ENCODE measurements around the gene ELF4. TPM values are rescaled to one million over a fixed set of nuclear protein-coding genes. Genes with fewer than 3 reads are reported as not detected.

ELF4 gene
- total and polyA plus RNA-seq, 10 of the 15 experiments (the other 5 are each of a cell fraction or from before 2014, with no cell fraction given), result 4.0 to 36.7 (median 22.6) TPM

DNA sequence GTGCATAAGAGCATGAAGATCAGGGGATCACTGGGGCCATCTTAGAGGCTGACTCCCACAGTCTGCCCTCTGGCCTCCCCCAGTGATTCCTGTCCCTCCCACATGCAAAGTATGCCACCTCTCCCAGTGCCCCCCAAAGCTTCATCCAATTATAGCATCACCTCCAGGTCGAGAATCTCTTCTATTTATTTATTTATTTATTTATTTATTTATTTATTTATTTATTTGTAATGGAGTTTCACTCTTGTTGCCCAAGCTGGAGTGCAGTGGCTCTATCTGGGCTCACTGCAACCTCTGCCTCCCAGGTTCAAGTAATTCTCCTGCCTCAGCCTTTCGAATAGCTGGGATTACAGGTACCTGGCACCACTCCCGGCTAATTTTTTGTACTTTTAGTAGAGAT, 77.7 kb downstream of the ELF4 start (continued):
- TF ChIP-seq, protein P1, sequence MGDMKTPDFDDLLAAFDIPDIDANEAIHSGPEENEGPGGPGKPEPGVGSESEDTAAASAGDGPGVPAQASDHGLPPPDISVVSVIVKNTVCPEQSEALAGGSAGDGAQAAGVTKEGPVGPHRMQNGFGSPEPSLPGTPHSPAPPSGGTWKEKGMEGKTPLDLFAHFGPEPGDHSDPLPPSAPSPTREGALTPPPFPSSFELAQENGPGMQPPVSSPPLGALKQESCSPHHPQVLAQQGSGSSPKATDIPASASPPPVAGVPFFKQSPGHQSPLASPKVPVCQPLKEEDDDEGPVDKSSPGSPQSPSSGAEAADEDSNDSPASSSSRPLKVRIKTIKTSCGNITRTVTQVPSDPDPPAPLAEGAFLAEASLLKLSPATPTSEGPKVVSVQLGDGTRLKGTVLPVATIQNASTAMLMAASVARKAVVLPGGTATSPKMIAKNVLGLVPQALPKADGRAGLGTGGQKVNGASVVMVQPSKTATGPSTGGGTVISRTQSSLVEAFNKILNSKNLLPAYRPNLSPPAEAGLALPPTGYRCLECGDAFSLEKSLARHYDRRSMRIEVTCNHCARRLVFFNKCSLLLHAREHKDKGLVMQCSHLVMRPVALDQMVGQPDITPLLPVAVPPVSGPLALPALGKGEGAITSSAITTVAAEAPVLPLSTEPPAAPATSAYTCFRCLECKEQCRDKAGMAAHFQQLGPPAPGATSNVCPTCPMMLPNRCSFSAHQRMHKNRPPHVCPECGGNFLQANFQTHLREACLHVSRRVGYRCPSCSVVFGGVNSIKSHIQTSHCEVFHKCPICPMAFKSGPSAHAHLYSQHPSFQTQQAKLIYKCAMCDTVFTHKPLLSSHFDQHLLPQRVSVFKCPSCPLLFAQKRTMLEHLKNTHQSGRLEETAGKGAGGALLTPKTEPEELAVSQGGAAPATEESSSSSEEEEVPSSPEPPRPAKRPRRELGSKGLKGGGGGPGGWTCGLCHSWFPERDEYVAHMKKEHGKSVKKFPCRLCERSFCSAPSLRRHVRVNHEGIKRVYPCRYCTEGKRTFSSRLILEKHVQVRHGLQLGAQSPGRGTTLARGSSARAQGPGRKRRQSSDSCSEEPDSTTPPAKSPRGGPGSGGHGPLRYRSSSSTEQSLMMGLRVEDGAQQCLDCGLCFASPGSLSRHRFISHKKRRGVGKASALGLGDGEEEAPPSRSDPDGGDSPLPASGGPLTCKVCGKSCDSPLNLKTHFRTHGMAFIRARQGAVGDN (IDR thresholded peaks at IDR 0.05), result no peak
- TF ChIP-seq MEF2A (IDR thresholded peaks at IDR 0.05; ENCODE audit: insufficient read depth, low read depth, low read length) (no peak), ZZZ3 (IDR thresholded peaks at IDR 0.05; ENCODE audit: control insufficient read depth, insufficient read length, low read depth) (no peak), TAF1 (IDR thresholded peaks at IDR 0.05; ENCODE audit: borderline replicate concordance, low read depth, low read length) (no peak), ESRRA (IDR thresholded peaks at IDR 0.05; ENCODE audit: low read length) (no peak), RUNX3 (IDR thresholded peaks at IDR 0.05; ENCODE audit: low read length) (no peak), HDAC6 (IDR thresholded peaks at IDR 0.05; ENCODE audit: unreplicated experiment) (no peak)

DNA sequence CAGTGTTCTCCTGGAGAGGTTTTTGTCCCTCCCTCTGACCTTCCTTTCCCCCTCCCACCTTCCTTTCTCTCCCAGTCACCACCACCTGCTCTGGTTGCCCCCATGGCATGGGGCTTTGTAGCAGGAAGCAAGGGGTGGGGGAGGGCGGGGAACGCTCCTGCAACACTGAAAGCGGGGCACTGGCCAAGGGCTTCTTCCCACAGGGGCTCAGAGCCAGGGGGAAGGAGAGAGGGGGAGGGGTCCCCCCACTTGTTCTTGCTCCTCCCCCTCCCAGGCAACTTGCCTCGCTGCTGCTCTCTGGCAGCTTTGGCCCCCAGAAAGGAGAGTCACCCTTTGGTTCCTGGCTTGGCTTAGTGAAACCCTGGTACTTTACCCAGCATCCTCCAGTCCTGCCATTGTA, 79.5 kb downstream of the ELF4 start:
- Histone ChIP-seq H2AFZ (ENCODE audit: control insufficient read depth, low read depth, low read length) (no peak overlapping the region), H3K4me3 (no peak overlapping the region), H4K20me1 (ENCODE audit: control insufficient read depth, insufficient read depth) (no peaks in the 10 kb centered on the region), H3K4me1 (ENCODE audit: control insufficient read depth, insufficient read depth, low read length) (no peaks in the 10 kb centered on the region), H3K4me2 (ENCODE audit: control insufficient read depth, insufficient read depth) (no peak overlapping the region), H3K27me3 (replicated peaks in 1 of 2; ENCODE audit: control insufficient read depth in 2 of 2, insufficient read depth in 2 of 2, low read length in 1 of 2) (no peaks in the 10 kb centered on the region), H3K36me3 (ENCODE audit: control insufficient read depth in 2 of 2, insufficient read depth in 2 of 2, low read length in 1 of 2) (no peaks in the 10 kb centered on the region; a peak in 1 of 4 replicates), H3K79me2 (ENCODE audit: control insufficient read depth, insufficient read depth, low read length) (no peaks in the 10 kb centered on the region), H3K9ac (ENCODE audit: control insufficient read depth, insufficient read depth, low read length) (no peak overlapping the region), H3K27ac (ENCODE audit: control insufficient read depth, insufficient read depth) (no peak overlapping the region), H3K9me3 (replicated peaks; ENCODE audit: control insufficient read depth, insufficient read depth, low read length) (no peaks in the 10 kb centered on the region)
- RAD21 ChIA-PET (ENCODE audit: unreplicated experiment), result no interaction called here
- ATAC-seq, result no peak
- intact Hi-C loops (cut with micrococcal nuclease; ENCODE audit: unreplicated experiment) (no loop called here), in situ Hi-C loops (cut with MboI) (no loop called here)
- WGBS (ENCODE audit: insufficient coverage, insufficient replicate concordance, low lambda C conversion rate, missing lambda C conversion rate), result 56% methylated on average over 1 of the region's 4 CpGs
- DNase-seq (ENCODE audit: low read depth, low spot score), result no peak
- POLR2A ChIA-PET, result no interaction called here
- CTCF ChIA-PET, result interaction anchor here (1.0 kb wide), 1 partner anchor 9 kb away, joined by 3 read pairs; no protein-coding TSS in a partner anchor
- no peak for TF ChIP-seq JUNB (IDR thresholded peaks at IDR 0.05)
- TF ChIP-seq, protein P2, sequence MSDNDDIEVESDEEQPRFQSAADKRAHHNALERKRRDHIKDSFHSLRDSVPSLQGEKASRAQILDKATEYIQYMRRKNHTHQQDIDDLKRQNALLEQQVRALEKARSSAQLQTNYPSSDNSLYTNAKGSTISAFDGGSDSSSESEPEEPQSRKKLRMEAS (IDR thresholded peaks at IDR 0.05; ENCODE audit: low read depth, low read length), result no peak
- TF ChIP-seq SMAD1 (IDR thresholded peaks at IDR 0.05; ENCODE audit: low read depth, partially characterized antibody), result no peak
- TF ChIP-seq SRF (IDR thresholded peaks at IDR 0.05; ENCODE audit: low read depth in 2 of 2, low read length in 2 of 2), result no peak
- TF ChIP-seq NR2C2 (IDR thresholded peaks at IDR 0.05; ENCODE audit: borderline replicate concordance, control insufficient read depth, insufficient read length, low read depth), result no peak
- TF ChIP-seq, protein P3, sequence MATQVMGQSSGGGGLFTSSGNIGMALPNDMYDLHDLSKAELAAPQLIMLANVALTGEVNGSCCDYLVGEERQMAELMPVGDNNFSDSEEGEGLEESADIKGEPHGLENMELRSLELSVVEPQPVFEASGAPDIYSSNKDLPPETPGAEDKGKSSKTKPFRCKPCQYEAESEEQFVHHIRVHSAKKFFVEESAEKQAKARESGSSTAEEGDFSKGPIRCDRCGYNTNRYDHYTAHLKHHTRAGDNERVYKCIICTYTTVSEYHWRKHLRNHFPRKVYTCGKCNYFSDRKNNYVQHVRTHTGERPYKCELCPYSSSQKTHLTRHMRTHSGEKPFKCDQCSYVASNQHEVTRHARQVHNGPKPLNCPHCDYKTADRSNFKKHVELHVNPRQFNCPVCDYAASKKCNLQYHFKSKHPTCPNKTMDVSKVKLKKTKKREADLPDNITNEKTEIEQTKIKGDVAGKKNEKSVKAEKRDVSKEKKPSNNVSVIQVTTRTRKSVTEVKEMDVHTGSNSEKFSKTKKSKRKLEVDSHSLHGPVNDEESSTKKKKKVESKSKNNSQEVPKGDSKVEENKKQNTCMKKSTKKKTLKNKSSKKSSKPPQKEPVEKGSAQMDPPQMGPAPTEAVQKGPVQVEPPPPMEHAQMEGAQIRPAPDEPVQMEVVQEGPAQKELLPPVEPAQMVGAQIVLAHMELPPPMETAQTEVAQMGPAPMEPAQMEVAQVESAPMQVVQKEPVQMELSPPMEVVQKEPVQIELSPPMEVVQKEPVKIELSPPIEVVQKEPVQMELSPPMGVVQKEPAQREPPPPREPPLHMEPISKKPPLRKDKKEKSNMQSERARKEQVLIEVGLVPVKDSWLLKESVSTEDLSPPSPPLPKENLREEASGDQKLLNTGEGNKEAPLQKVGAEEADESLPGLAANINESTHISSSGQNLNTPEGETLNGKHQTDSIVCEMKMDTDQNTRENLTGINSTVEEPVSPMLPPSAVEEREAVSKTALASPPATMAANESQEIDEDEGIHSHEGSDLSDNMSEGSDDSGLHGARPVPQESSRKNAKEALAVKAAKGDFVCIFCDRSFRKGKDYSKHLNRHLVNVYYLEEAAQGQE (IDR thresholded peaks at IDR 0.05; ENCODE audit: low read depth, low read length), result no peak
- no TSS peak for BruUV-seq (replicated peaks)
- SMC1A ChIA-PET (ENCODE audit: uncharacterized antibody, unreplicated experiment), result no interaction called here
- FAIRE-seq, result no peak

Data from GM12878 (cell line).